ENCODE results near the gene SYT1. TPM values are rescaled to one million over a fixed set of nuclear protein-coding genes. Genes with fewer than 3 reads are reported as not detected.

Gene SYT1
- total RNA-seq, 1 donor from 2014 or later, result 19.5 TPM

DNA sequence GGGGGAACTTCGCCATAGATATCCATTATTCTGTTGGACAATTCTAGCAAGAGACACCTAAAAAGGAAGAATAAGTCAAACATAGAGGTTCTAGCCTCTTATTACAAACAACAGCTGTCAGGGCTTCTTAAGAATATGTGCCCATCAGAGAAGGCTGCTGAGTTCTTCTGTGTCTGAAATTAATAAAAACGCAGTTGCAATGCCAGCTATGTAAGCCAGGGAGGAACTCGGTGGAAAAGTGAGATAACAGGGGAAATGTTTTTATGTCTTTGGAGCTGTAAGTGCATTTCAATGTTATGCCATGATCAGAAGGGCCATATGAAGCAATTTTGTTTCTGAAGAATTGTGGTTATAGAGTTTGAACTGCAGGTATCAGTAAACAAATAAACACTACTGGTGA is 95.0 kb downstream of the SYT1 start:
- no peak overlapping the region for H3K27ac Mint-ChIP-seq (ENCODE audit: unreplicated experiment)
- peaks cover 4% of the 10 kb centered on the region for H3K4me1 Mint-ChIP-seq
- TF ChIP-seq, protein P1, sequence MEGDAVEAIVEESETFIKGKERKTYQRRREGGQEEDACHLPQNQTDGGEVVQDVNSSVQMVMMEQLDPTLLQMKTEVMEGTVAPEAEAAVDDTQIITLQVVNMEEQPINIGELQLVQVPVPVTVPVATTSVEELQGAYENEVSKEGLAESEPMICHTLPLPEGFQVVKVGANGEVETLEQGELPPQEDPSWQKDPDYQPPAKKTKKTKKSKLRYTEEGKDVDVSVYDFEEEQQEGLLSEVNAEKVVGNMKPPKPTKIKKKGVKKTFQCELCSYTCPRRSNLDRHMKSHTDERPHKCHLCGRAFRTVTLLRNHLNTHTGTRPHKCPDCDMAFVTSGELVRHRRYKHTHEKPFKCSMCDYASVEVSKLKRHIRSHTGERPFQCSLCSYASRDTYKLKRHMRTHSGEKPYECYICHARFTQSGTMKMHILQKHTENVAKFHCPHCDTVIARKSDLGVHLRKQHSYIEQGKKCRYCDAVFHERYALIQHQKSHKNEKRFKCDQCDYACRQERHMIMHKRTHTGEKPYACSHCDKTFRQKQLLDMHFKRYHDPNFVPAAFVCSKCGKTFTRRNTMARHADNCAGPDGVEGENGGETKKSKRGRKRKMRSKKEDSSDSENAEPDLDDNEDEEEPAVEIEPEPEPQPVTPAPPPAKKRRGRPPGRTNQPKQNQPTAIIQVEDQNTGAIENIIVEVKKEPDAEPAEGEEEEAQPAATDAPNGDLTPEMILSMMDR (conservative IDR thresholded peaks at IDR 0.05), result no peak
- DNase-seq (ENCODE audit: low read depth, low spot score), result no peak
- no peak overlapping the region for H3K4me3 Mint-ChIP-seq
- no peaks in the 10 kb centered on the region for H3K9me3 Mint-ChIP-seq
- H3K36me3 Mint-ChIP-seq (ENCODE audit: low read depth), result no peaks in the 10 kb centered on the region
- no peaks in the 10 kb centered on the region for H3K27me3 Mint-ChIP-seq (ENCODE audit: low read depth)

DNA sequence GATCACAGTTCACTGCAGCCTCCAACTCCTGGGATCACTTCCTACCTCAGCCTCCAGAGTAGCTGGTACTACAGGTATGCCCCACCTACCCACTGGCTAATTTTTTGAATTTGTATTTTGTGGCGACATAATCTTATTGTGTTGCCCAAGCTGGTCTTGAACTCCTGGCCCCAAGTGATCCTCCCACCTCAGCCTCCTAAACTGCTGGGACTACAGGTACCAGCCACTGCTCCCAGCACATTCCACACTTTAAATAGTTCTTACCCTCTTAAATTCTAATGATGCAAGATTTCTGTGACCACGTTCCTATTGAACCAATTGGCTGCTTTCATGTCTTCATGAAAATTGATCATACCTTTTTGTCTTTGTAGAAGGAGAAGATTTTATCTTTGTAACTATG is 96.6 kb downstream of the SYT1 start:
- Mint-ChIP-seq H3K9me3 (no peaks in the 10 kb centered on the region), H3K36me3 (ENCODE audit: low read depth) (no peaks in the 10 kb centered on the region), H3K27me3 (ENCODE audit: low read depth) (no peaks in the 10 kb centered on the region), H3K4me3 (no peak overlapping the region), H3K27ac (ENCODE audit: unreplicated experiment) (no peak overlapping the region), H3K4me1 (peaks cover 4% of the 10 kb centered on the region)
- TF ChIP-seq, protein P1 (conservative IDR thresholded peaks at IDR 0.05), result no peak
- no peak for DNase-seq (ENCODE audit: low read depth, low spot score)

DNA sequence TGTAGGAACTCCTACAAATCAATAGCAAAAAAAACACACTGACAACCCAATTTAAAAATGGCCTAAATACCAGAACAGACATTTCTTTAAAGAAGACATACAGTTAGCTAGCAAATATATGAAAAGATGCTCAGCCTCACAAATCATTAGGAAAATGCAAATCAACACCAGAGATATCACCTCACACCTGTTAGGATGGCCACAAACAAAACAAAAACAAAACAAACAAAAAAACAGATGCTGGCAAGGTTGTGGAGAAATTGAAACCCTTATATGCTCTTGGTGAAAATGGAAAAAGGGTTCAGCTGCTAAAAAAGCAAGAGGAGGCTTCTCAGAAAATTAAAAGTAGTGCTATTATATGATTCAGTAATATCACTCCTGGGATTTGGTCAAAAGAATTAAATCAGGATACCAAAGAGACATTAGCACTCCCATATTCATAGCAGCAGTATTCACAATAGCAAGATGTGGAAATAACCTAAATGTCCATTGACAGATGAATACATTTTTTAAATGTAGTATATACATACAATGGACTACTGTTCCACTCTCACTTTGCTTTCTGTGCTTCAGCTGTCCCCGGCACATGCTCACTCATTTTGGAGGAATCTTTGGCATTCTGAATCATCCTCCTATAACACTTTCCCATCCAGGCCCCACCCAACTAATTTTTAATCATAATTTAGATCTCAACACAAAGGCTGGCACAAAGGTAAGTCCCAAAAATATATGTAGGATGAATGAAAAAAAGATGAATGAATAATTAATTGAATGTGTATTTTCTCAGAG is 99.1 kb downstream of the SYT1 start:
- DNase-seq (ENCODE audit: low read depth, low spot score), result no peak
- Mint-ChIP-seq H3K4me3 (no peak overlapping the region), H3K9me3 (no peaks in the 10 kb centered on the region), H3K27me3 (ENCODE audit: low read depth) (no peaks in the 10 kb centered on the region), H3K36me3 (ENCODE audit: low read depth) (no peaks in the 10 kb centered on the region), H3K4me1 (peaks cover 4% of the 10 kb centered on the region), H3K27ac (ENCODE audit: unreplicated experiment) (no peak overlapping the region)
- TF ChIP-seq, protein P1 (conservative IDR thresholded peaks at IDR 0.05), result no peak

DNA sequence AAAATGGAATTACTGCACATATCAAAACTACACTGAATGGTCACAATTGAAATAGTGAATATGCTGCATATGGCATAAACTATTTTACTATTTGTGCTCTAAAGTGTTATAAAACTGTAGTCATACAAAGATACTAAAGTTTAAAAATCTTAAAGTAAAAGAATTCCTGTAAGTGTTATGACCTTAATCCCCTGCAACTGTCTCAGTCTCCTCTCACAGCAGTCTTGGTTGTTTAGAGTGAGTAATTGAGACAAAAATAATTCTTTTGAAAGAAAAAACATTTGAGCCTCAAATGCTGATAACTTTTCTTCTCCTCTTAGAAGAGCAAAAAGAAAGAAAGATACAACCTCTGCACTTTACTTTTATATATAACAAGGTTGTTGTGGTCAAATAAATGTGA is 99.9 kb downstream of the SYT1 start:
- Mint-ChIP-seq H3K4me1 (peaks cover 4% of the 10 kb centered on the region), H3K36me3 (ENCODE audit: low read depth) (no peaks in the 10 kb centered on the region), H3K4me3 (no peak overlapping the region), H3K9me3 (peaks cover 3% of the 10 kb centered on the region), H3K27me3 (ENCODE audit: low read depth) (no peaks in the 10 kb centered on the region), H3K27ac (ENCODE audit: unreplicated experiment) (no peak overlapping the region)
- TF ChIP-seq, protein P1 (conservative IDR thresholded peaks at IDR 0.05), result no peak
- no peak for DNase-seq (ENCODE audit: low read depth, low spot score)

DNA sequence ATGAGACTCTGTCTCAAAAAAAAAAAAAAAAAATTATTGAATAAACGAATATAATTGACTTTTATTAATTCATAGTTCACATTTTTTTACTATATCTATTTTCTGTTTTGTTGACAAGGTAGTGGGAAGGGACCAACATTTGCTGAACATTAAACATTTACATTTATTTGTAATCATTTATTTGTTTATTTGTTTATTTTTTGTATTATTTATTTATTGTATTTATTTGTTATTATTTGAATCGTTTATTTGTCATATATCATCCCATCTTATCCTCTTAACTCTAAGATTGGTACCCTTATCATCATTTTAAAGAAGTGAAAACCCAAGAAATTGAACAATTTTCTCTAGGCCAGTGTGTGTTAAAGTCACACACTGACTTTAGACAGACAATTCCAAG is 101.5 kb downstream of the SYT1 start:
- H3K27ac Mint-ChIP-seq (ENCODE audit: unreplicated experiment), result no peak overlapping the region

More for the DNA sequence above, 101.5 kb downstream of the SYT1 start:
- TF ChIP-seq, protein P1 (conservative IDR thresholded peaks at IDR 0.05), result no peak
- Mint-ChIP-seq H3K9me3 (peaks cover 3% of the 10 kb centered on the region), H3K4me1 (peaks cover 4% of the 10 kb centered on the region), H3K36me3 (ENCODE audit: low read depth) (no peaks in the 10 kb centered on the region), H3K4me3 (no peak overlapping the region), H3K27me3 (ENCODE audit: low read depth) (no peaks in the 10 kb centered on the region)
- DNase-seq (ENCODE audit: low read depth, low spot score), result no peak

Data from neural crest cell (in vitro differentiated cells).